ENCODE data around the gene CDC6. TPM values are rescaled to one million over a fixed set of nuclear protein-coding genes. Genes with fewer than 3 reads are reported as not detected.

The CDC6 gene
- total RNA-seq, 2 donors from 2014 or later, result 8.5 to 40.8 TPM

DNA sequence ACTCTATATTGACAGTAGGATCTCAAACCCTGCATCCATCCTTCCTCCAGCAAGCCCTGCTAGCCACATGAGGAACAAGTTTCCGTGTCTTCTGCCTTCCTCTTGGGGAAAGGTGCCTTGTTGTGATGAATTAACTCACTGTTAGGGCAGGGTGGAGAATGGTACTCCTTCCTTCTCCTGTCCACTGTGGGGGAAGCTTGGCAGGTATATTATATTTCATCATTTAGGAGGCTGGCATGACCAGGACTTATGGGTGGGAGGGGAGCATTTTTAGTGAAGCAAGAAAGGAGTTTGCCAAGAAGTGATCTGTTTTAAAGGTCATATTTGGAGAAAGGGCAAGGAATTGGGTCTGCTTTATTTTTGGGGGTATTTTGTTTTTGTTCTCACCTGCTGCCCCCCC lies 9.3 kb upstream of the CDC6 start:
- Histone ChIP-seq H3K36me3 (no peaks in the 10 kb centered on the region), H3K4me1 (peaks cover 2% of the 10 kb centered on the region), H3K9me3 (no peaks in the 10 kb centered on the region), H3K4me3 (no peak overlapping the region), H3K27ac (no peak overlapping the region), H3K27me3 (no peaks in the 10 kb centered on the region), H3K9ac (ENCODE audit: low read depth in 2 of 2, low read length in 2 of 2) (no peak overlapping the region)
- DNase-seq, result no peak
- intact Hi-C loops (cut with DNase I), result loop anchor here (5.0 kb wide), 1 partner anchor 36 kb away; no protein-coding TSS in a partner anchor
- no peak for TF ChIP-seq CTCF (IDR thresholded peaks at IDR 0.05)

GRCh38 chr17:40279402-40279801 lies 8.3 kb upstream of the CDC6 start:
- H3K27ac ChIP-seq, result no peak overlapping the region
- H3K9me3 ChIP-seq, result no peaks in the 10 kb centered on the region
- intact Hi-C loops (cut with DNase I), result loop anchor here (5.0 kb wide), 1 partner anchor 37 kb away; no protein-coding TSS in a partner anchor
- peaks cover 4% of the 10 kb centered on the region for H3K4me1 ChIP-seq
- no peak for DNase-seq
- H3K4me3 ChIP-seq, result no peak overlapping the region
- H3K9ac ChIP-seq (ENCODE audit: low read depth in 2 of 2, low read length in 2 of 2), result no peak overlapping the region
- TF ChIP-seq CTCF (IDR thresholded peaks at IDR 0.05), result no peak
- no peaks in the 10 kb centered on the region for H3K27me3 ChIP-seq
- no peaks in the 10 kb centered on the region for H3K36me3 ChIP-seq

GRCh38 chr17:40281663-40282062 lies 6.0 kb upstream of the CDC6 start:
- Histone ChIP-seq H3K4me3 (no peak overlapping the region), H3K9ac (ENCODE audit: low read depth in 2 of 2, low read length in 2 of 2) (no peak overlapping the region), H3K36me3 (no peaks in the 10 kb centered on the region), H3K27ac (no peak overlapping the region), H3K4me1 (peaks cover 4% of the 10 kb centered on the region), H3K9me3 (no peaks in the 10 kb centered on the region), H3K27me3 (no peaks in the 10 kb centered on the region)
- DNase-seq, result no peak
- TF ChIP-seq CTCF (IDR thresholded peaks at IDR 0.05), result no peak
- intact Hi-C loops (cut with DNase I), result no loop called here

DNA sequence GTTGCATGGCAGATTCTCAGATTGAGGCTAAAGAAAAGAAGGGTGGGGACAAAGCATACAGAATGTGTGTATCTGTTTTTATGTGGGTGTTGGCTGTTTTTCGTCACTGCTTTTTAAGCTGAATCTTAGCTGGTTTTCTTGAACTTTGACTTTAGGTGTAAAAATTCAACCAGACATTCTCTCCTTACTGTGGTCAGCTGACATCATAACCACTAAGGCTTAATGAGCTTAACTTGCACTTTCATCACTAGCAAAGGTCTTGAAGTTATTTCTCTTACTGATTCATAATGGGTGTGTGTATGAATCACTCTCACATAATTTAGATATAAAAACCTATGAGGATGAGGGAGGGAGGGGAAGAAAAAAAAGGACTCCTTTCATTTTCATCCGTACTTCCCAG lies 4.0 kb upstream of the CDC6 start:
- peaks cover 4% of the 10 kb centered on the region for H3K4me1 ChIP-seq
- H3K27me3 ChIP-seq, result no peaks in the 10 kb centered on the region
- peak overlapping the region in 1 of 2 donors; percentile 23 for H3K9ac ChIP-seq (ENCODE audit: low read depth in 2 of 2, low read length in 2 of 2)
- H3K36me3 ChIP-seq, result no peaks in the 10 kb centered on the region
- H3K9me3 ChIP-seq, result no peaks in the 10 kb centered on the region
- intact Hi-C loops (cut with DNase I), result no loop called here
- no peak overlapping the region for H3K4me3 ChIP-seq
- DNase-seq, result peak; percentile 40
- TF ChIP-seq CTCF (IDR thresholded peaks at IDR 0.05), result no peak
- peak overlapping the region; percentile 85 for H3K27ac ChIP-seq

GRCh38 chr17:40284085-40284713 lies 3.5 kb upstream of the CDC6 start:
- H3K9me3 ChIP-seq, result no peaks in the 10 kb centered on the region
- H3K9ac ChIP-seq (ENCODE audit: low read depth in 2 of 2, low read length in 2 of 2), result peak overlapping the region in 1 of 2 donors; percentile 23
- H3K4me3 ChIP-seq, result no peak overlapping the region
- peak overlapping the region; percentile 85 for H3K27ac ChIP-seq
- H3K4me1 ChIP-seq, result peaks cover 4% of the 10 kb centered on the region
- TF ChIP-seq CTCF (IDR thresholded peaks at IDR 0.05), result no peak
- no peaks in the 10 kb centered on the region for H3K36me3 ChIP-seq
- no peaks in the 10 kb centered on the region for H3K27me3 ChIP-seq
- DNase-seq, result peak; percentile 69
- intact Hi-C loops (cut with DNase I), result no loop called here

Data from colonic mucosa (tissue), 4 donors.